K562 (cell line): ENCODE measurements around the gene HOMEZ. TPM values are rescaled to one million over a fixed set of nuclear protein-coding genes. Genes with fewer than 3 reads are reported as not detected.

ENCODE experiments used
- ATAC-seq: fragments of 200-7000 bp; cut with Tn5 transposase; 3 replicates; pipeline ENCODE4 v1.9.1; 2020; ENCODE audit warnings: moderate library complexity
- BruUV-seq: library from RNA; stranded (reverse); fragments of 400-500 nt; replicated peaks from 2 replicates; lab custom pipeline; 2021; lab: Mats Ljungman, UMichigan
- CTCF ChIA-PET: fragments of 300-600 bp; formaldehyde crosslinking; extraction: SDS; loops from one replicate; lab custom pipeline; 2021; ENCODE audit warnings: low intra/inter-chr PET ratio; lab: Yijun Ruan, JAX
- POLR2A ChIA-PET: fragments of 300-600, 350-650 bp; sonication (Branson Sonifier 250); formaldehyde crosslinking; extraction: SDS; loops from one replicate; lab custom pipeline; 2021; ENCODE audit warnings: antibody characterized with exemption, inconsistent platforms; lab: Yijun Ruan, JAX
- DNase-seq, 4 experiments: peaks; one replicate each; pipeline versions ENCODE4 v3.0.0 to v3.0.0-alpha.2; 2011 to 2018; ENCODE audit warnings: low spot score in 3 of 4, mixed read lengths in 3 of 4; ENCODE audit errors: extremely low read depth in 1 of 4
- FAIRE-seq: peaks from 2 replicates; lab custom pipeline; 2011; peaks lifted over from hg19 to GRCh38; lab: Jason Lieb, UNC
- H2AFZ ChIP-seq: 2 replicates; pipeline ENCODE4 v1.6.0; 2011; ENCODE audit warnings: low read depth, low read length, control low read depth, inconsistent platforms
- H3K27ac ChIP-seq: fragments of 200-600 bp; 3 replicates; pipeline ENCODE4 v1.8.0; 2011; ENCODE audit warnings: low read depth, mild to moderate bottlenecking, control low read depth, inconsistent platforms, low read length, moderate library complexity, mixed read lengths; ENCODE audit errors: extremely low read depth
- H3K27me3 ChIP-seq, 2 experiments: fragments of 300-600 bp in 1 of 2; 2 replicates in 1 of 2; 3 replicates in 1 of 2; pipeline versions ENCODE4 v1.6.0 to v1.8.0; 2011; ENCODE audit warnings: inconsistent platforms in 2 of 2, low read length in 2 of 2, mild to moderate bottlenecking in 1 of 2, mixed read lengths in 1 of 2, moderate library complexity in 1 of 2; ENCODE audit not compliant: control insufficient read depth in 2 of 2, insufficient read depth in 2 of 2
- H3K36me3 ChIP-seq: fragments of 300-600 bp; 3 replicates; pipeline ENCODE4 v1.8.0; 2011; ENCODE audit warnings: mild to moderate bottlenecking, low read length, inconsistent platforms; ENCODE audit not compliant: control insufficient read depth, insufficient read depth
- H3K4me1 ChIP-seq, 2 experiments: fragments of 200-600 bp in 1 of 2; replicated peaks in 1 of 2; 2 replicates in 1 of 2; 3 replicates in 1 of 2; pipeline versions ENCODE4 v1.5.1 to v1.8.0; 2011; ENCODE audit warnings: inconsistent platforms in 2 of 2, low read length in 2 of 2, mild to moderate bottlenecking in 1 of 2, mixed read lengths in 1 of 2, moderate library complexity in 1 of 2; ENCODE audit not compliant: control insufficient read depth in 2 of 2, insufficient read depth in 2 of 2
- H3K4me2 ChIP-seq: 2 replicates; pipeline ENCODE4 v1.6.1; 2011; ENCODE audit warnings: low read length, control low read depth, inconsistent platforms, mixed read lengths; ENCODE audit not compliant: insufficient read depth
- H3K4me3 ChIP-seq: fragments of 200-600 bp; sonication (generic), shearing (Covaris generic); 2 replicates; pipeline ENCODE4 v1.5.1; 2016; ENCODE audit warnings: control low read depth, inconsistent platforms
- H3K79me2 ChIP-seq: fragments of 200-600 bp; 3 replicates; pipeline ENCODE4 v1.8.0; 2011; ENCODE audit warnings: low read length, inconsistent platforms; ENCODE audit not compliant: control insufficient read depth, insufficient read depth
- H3K9ac ChIP-seq, 2 experiments: 2 replicates each; pipeline versions ENCODE4 v1.6.0 to v1.6.1; 2011; ENCODE audit warnings: low read depth in 2 of 2, low read length in 2 of 2, control low read depth in 1 of 2, inconsistent platforms in 1 of 2, mild to moderate bottlenecking in 1 of 2, mixed read lengths in 1 of 2; ENCODE audit not compliant: insufficient read depth in 1 of 2
- H3K9me1 ChIP-seq: one replicate; pipeline ENCODE4 v1.6.0; 2011; ENCODE audit warnings: inconsistent platforms, mild to moderate bottlenecking, low read length, moderate library complexity; ENCODE audit not compliant: control insufficient read depth, insufficient read depth
- H3K9me3 ChIP-seq: replicated peaks from 2 replicates; pipeline ENCODE4 v1.5.1; 2011; ENCODE audit warnings: low read depth, low read length, inconsistent platforms; ENCODE audit not compliant: control insufficient read depth, insufficient read depth
- H4K20me1 ChIP-seq: replicated peaks from 2 replicates; pipeline ENCODE4 v1.6.1; 2011; ENCODE audit warnings: low read length, inconsistent platforms, mixed read lengths; ENCODE audit not compliant: control insufficient read depth, insufficient read depth
- BHLHE40 ChIP-seq: IDR thresholded peaks from 2 replicates; pipeline ENCODE4 v1.6.1; 2011; ENCODE audit warnings: low read length, improper control_type of control experiment
- BRF1 ChIP-seq: IDR thresholded peaks from 3 replicates; pipeline ENCODE4 v1.6.1; 2011; ENCODE audit warnings: borderline replicate concordance, mild to moderate bottlenecking; ENCODE audit not compliant: insufficient read length; ENCODE audit errors: extremely low read depth
- DLX4 ChIP-seq: fragments of 250-450 bp; sonication (Bioruptor Pico); IDR thresholded peaks from 2 replicates; pipeline ENCODE4 v1.6.1; 2021; ENCODE audit warnings: mild to moderate bottlenecking
- ELF2 ChIP-seq: fragments of 250-450 bp; sonication (Bioruptor Pico); IDR thresholded peaks from 2 replicates; pipeline ENCODE4 v1.5.0; 2021; ENCODE audit warnings: mild to moderate bottlenecking
- ETV1 ChIP-seq: fragments of 450-650 bp; conservative IDR thresholded peaks from 2 replicates; pipeline ENCODE4 v1.6.1; 2016; ENCODE audit warnings: missing genetic modification characterization, control low read depth, low read depth, missing compliant biosample characterization
- HDAC3 ChIP-seq: fragments of 450-650 bp; IDR thresholded peaks from 2 replicates; pipeline ENCODE4 v1.6.1; 2018; ENCODE audit warnings: borderline replicate concordance, mild to moderate bottlenecking, moderate library complexity; ENCODE audit not compliant: partially characterized antibody
- KDM4B ChIP-seq, 2 experiments: fragments of 450-650 bp in 1 of 2; sonication (generic) in 1 of 2; IDR thresholded peaks; 2 replicates each; pipeline ENCODE4 v1.6.1; 2016 to 2017; ENCODE audit warnings: borderline replicate concordance in 2 of 2, antibody characterized with exemption in 1 of 2, low read depth in 1 of 2, mild to moderate bottlenecking in 1 of 2
- MCM7 ChIP-seq, 2 experiments: fragments of 450-650 bp; IDR thresholded peaks; 2 replicates each; pipeline ENCODE4 v1.6.1; 2016 to 2018
- SMARCA4 ChIP-seq: fragments of 450-650 bp; IDR thresholded peaks from 2 replicates; pipeline ENCODE4 v1.6.1; 2016
- SREBF2 ChIP-seq: sonication (generic); formaldehyde crosslinking; IDR thresholded peaks from 2 replicates; pipeline ENCODE4 v1.4.0; 2020; ENCODE audit warnings: mild to moderate bottlenecking, missing genetic modification reagents
- SRSF7 ChIP-seq: fragments of 200-400 bp; formaldehyde crosslinking; optimal IDR thresholded peaks from 2 replicates; pipeline ENCODE3; 2017; ENCODE audit warnings: mild to moderate bottlenecking, low read depth, low read length
- ZFP36 ChIP-seq: fragments of 150-350 bp; IDR thresholded peaks from 2 replicates; pipeline ENCODE4 v1.6.1; 2018; ENCODE audit warnings: low read length, low read depth; ENCODE audit not compliant: partially characterized antibody
- ZFX ChIP-seq: sonication (generic); formaldehyde crosslinking; IDR thresholded peaks from 2 replicates; pipeline ENCODE4 v1.8.0; 2022; ENCODE audit warnings: mild to moderate bottlenecking, missing genetic modification reagents, moderate library complexity
- ZNF311 ChIP-seq: fragments of 250-450 bp; sonication (Bioruptor Pico); IDR thresholded peaks from 2 replicates; pipeline ENCODE4 v1.4.0; 2020; ENCODE audit warnings: mild to moderate bottlenecking, moderate library complexity
- ZNF408 ChIP-seq: fragments of 250-450 bp; sonication (Bioruptor Pico); IDR thresholded peaks from 2 replicates; pipeline ENCODE4 v1.4.0; 2020; ENCODE audit warnings: low read depth, mild to moderate bottlenecking, moderate library complexity
- ZNF586 ChIP-seq: fragments of 450-650 bp; formaldehyde crosslinking; conservative IDR thresholded peaks from 2 replicates; pipeline ENCODE4 v1.4.0; 2020; ENCODE audit warnings: mild to moderate bottlenecking, moderate library complexity
- WGBS: fragments of 100-300 bp; shearing (Covaris generic); methylation state at CpG from one replicate; pipeline ENCODE4 v1.1.6; 2016; ENCODE audit warnings: low coverage, mixed read lengths; ENCODE audit not compliant: insufficient coverage; ENCODE audit errors: missing lambda C conversion rate; 5-methylcytosine and 5-hydroxymethylcytosine counted together
- in situ Hi-C: fragments of 300-500 bp; cut with MboI; formaldehyde crosslinking; loops from 4 replicates; pipeline ENCODE4 v1.15.0; 2018; ENCODE audit warnings: inconsistent platforms, mixed read lengths
- intact Hi-C: fragments of 100-400 bp; cut with micrococcal nuclease; formaldehyde crosslinking; loops from 2 replicates; pipeline ENCODE4 v1.14.2; 2022
- polyA plus RNA-seq, 8 experiments: library from polyadenylated mRNA; depleted of rRNA in 4 of 8; stranded (reverse) in 5 of 8; unstranded in 3 of 8; fragments of >200 nt; fragmentation: Nextera tagmentation in 2 of 8; fragmentation: Illumina TruSeq in 1 of 8; extraction: Ambion mirVana in 2 of 8; extraction: Trizol in 1 of 8; gene quantifications; 2 replicates each; pipeline versions ENCODE4 v1.2.1 to v1.2.3, GENCODE V29; 2011 to 2014; ENCODE audit warnings: inconsistent platforms in 1 of 8, missing spikeins in 1 of 8
- total RNA-seq, 7 experiments: library from RNA; depleted of rRNA in 6 of 7; stranded (reverse); fragments of >200 nt in 6 of 7; fragmentation: Illumina TruSeq in 2 of 7; extraction: Trizol in 2 of 7; gene quantifications; 2 replicates each; pipeline versions ENCODE4 v1.2.1 to v1.2.3, GENCODE V29; 2011 to 2021; ENCODE audit warnings: low replicate concordance in 1 of 7
- TF ChIP-seq, protein P1 (sequence below): sonication (generic); formaldehyde crosslinking; IDR thresholded peaks from 2 replicates; pipeline ENCODE4 v1.4.0; 2020; ENCODE audit warnings: mild to moderate bottlenecking, missing genetic modification reagents
- TF ChIP-seq, protein P2 (sequence below): conservative IDR thresholded peaks from 2 replicates; pipeline ENCODE4 v1.6.1; 2011; ENCODE audit warnings: low read depth, mild to moderate bottlenecking, low read length; ENCODE audit not compliant: control insufficient read depth

Gene HOMEZ
- total and polyA plus RNA-seq, 9 of the 15 experiments (the other 6 are each of a cell fraction or from before 2014, with no cell fraction given): 3.0 to 30.2 (median 16.9) TPM

DNA sequence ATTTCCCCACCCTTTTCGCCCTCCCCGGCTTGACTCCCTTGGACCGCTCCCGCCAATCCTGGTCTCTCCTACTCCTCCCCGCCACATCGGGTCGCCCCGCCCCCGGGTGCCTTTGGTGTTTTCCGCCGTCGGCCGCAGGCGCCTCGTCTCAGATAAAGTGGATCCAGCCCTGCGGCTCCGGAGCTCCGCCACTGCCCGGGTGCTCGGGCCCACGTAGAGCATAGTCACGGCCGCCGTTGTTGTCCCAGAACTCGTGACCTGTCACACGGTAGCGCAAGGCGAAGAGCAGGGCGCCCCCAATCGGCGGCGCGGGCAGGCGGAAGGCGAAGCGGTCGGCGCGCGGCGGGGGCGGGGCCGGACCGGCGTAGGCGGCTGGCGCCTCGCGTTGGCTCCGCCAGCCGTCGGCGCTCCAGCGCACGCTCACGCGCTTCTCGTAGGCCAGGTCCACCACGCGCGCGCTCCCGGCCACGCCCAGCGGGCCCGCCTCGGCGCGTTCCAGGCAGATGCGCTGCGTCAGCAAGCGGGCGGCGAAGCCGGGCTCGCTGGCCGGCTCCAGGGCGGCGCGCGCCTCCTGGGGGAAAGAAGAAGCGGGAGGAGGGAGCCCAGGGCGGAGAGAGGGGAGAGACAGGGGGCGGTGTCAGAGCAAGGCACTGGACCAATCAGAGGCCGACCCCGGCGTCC, 15.5 kb upstream of the HOMEZ start:
- Histone ChIP-seq H3K9me1 (no peaks in the 10 kb centered on the region), H3K9ac (peak overlapping the region; percentile 93 to 95), H2AFZ (peak overlapping the region; percentile 93), H4K20me1 (no peaks in the 10 kb centered on the region), H3K27ac (peak overlapping the region; percentile 95), H3K27me3 (no peaks in the 10 kb centered on the region), H3K4me1 (peaks cover 22 to 28% of the 10 kb centered on the region in 2 experiments), H3K79me2 (peaks cover 19% of the 10 kb centered on the region), H3K9me3 (no peaks in the 10 kb centered on the region), H3K36me3 (peaks cover 23% of the 10 kb centered on the region; the same call in 2 of the 3 replicates), H3K4me3 (peak overlapping the region; percentile 67), H3K4me2 (peak overlapping the region; percentile 100)
- intact Hi-C loops: loop anchor here (2.0 to 5.0 kb wide), 3 partner anchors 15 to 179 kb away; partner anchors contain the start of gene HOMEZ
- in situ Hi-C loops: no loop called here
- peak; percentile 90 for ATAC-seq
- no TSS peak for BruUV-seq
- peak; percentile 94 to 99 (median 96) for DNase-seq
- ChIA-PET CTCF (interaction anchor here (1.0 to 5.9 kb wide), 4 partner anchors 36 to 232 kb away, joined by 3 to 58 read pairs (median 30); no protein-coding TSS in a partner anchor), POLR2A (interaction anchor here (0.5 to 2.8 kb wide), 10 partner anchors 9 to 438 kb away, joined by 3 to 29 read pairs (median 5); partner anchors contain the start of genes C14orf119, HOMEZ and PABPN1)
- peak; percentile 87 for FAIRE-seq
- WGBS: under 1% methylated on average over 43 of the region's 87 CpGs
- TF ChIP-seq ETV1 (tag) (no peak; the same call in 1 of the 2 replicates), HDAC3 (no peak), ZNF311 (no peak), ZFX (CRISPR knock-in tag) (no peak), ZFP36 (no peak), SREBF2 (CRISPR knock-in tag) (no peak), MCM7 (IDR thresholded peaks at IDR 0.05) (no peak), ZNF408 (no peak), SMARCA4 (no peak), ZNF586 (CRISPR knock-in tag) (no peak), BRF1 (no peak), DLX4 (CRISPR knock-in tag) (no peak), ELF2 (CRISPR knock-in tag) (no peak), SRSF7 (no peak), KDM4B (IDR thresholded peaks at IDR 0.05; ENCODE audit: borderline replicate concordance in 2 of 2, low read depth in 1 of 2) (no peak), BHLHE40 (peak; percentile 93)
- TF ChIP-seq, protein P1, sequence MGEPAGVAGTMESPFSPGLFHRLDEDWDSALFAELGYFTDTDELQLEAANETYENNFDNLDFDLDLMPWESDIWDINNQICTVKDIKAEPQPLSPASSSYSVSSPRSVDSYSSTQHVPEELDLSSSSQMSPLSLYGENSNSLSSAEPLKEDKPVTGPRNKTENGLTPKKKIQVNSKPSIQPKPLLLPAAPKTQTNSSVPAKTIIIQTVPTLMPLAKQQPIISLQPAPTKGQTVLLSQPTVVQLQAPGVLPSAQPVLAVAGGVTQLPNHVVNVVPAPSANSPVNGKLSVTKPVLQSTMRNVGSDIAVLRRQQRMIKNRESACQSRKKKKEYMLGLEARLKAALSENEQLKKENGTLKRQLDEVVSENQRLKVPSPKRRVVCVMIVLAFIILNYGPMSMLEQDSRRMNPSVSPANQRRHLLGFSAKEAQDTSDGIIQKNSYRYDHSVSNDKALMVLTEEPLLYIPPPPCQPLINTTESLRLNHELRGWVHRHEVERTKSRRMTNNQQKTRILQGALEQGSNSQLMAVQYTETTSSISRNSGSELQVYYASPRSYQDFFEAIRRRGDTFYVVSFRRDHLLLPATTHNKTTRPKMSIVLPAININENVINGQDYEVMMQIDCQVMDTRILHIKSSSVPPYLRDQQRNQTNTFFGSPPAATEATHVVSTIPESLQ (CRISPR knock-in tag): no peak
- TF ChIP-seq, protein P2, sequence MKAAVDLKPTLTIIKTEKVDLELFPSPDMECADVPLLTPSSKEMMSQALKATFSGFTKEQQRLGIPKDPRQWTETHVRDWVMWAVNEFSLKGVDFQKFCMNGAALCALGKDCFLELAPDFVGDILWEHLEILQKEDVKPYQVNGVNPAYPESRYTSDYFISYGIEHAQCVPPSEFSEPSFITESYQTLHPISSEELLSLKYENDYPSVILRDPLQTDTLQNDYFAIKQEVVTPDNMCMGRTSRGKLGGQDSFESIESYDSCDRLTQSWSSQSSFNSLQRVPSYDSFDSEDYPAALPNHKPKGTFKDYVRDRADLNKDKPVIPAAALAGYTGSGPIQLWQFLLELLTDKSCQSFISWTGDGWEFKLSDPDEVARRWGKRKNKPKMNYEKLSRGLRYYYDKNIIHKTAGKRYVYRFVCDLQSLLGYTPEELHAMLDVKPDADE: no peak
